HFFc6 (cell line): ENCODE results near the gene COX8A. TPM values are rescaled to one million over a fixed set of nuclear protein-coding genes. Genes with fewer than 3 reads are reported as not detected.

ENCODE experiments used
- DNase-seq: peaks from one replicate; pipeline ENCODE4 v3.0.0-alpha.2; 2018
- H3K27ac Mint-ChIP-seq: 2 replicates; pipeline ENCODE4 v1.8.0; 2020; ENCODE audit warnings: mild to moderate bottlenecking, mixed read lengths
- H3K27me3 Mint-ChIP-seq: 2 replicates; pipeline ENCODE4 v1.8.0; 2021; ENCODE audit warnings: mild to moderate bottlenecking, moderate library complexity, mixed read lengths; ENCODE audit not compliant: insufficient read depth
- H3K36me3 Mint-ChIP-seq: 2 replicates; pipeline ENCODE4 v1.8.0; 2021; ENCODE audit warnings: low read depth, mixed read lengths
- H3K4me1 Mint-ChIP-seq: 2 replicates; pipeline ENCODE4 v1.8.0; 2020; ENCODE audit warnings: low read depth, mixed read lengths
- H3K4me3 Mint-ChIP-seq: 2 replicates; pipeline ENCODE4 v1.8.0; 2020; ENCODE audit warnings: mild to moderate bottlenecking, moderate library complexity, mixed read lengths
- H3K9me3 Mint-ChIP-seq: 2 replicates; pipeline ENCODE4 v1.8.0; 2020; ENCODE audit warnings: mild to moderate bottlenecking, mixed read lengths
- total RNA-seq, 6 experiments: library from RNA; stranded (reverse); fragmentation: NEBNext Ultra II Directional; extraction: Animal tissue kit (Norgen Biotek cat#: 25700); gene quantifications; 2 replicates in 1 of 6; 3 replicates in 5 of 6; pipeline ENCODE4 v1.2.3, GENCODE V29; 2021
- TF ChIP-seq, protein P1 (sequence below): fragments of 200-600 bp; sonication (generic); IDR thresholded peaks from 2 replicates; pipeline ENCODE4 v1.5.0; 2021; ENCODE audit warnings: antibody characterized with exemption, mild to moderate bottlenecking

The COX8A gene
- total RNA-seq, 6 experiments from 2014 or later = 422 to 571 (median 505) TPM

DNA sequence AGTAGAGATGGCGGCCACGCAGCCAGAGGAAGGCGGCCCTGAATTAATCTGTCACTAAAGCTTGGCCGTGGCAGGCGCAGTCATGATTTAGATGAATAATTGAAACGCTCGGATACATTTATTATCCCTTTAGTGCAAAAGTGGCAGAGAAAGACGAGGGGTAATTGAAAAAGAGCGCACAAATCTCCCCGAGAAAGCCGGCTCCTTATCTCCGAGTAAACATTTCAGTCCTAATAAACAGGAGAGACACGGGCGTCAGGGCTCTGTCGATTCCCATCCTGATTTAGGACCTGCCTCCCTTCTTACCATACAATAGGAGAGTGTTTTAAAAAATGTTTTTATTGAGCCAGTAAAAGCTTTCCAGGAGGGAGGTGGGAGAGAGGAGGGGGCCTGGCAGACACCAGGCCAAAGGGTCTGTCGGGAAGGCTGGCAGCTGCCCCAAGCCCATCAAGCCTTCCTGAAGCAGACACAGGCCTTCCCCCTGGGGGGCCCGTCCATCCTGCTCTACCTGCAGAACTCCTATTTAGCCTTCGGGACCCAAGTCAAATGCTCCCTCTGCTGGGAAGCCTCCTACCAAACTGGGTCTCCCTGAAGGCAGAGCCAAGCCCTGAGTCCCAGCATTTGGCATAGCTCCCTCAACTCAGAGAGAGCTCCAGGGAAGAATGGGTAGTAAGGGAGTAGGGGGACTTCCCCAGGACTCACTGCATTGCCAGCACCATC lies 34.7 kb downstream of the COX8A start:
- Mint-ChIP-seq H3K27ac (no peak overlapping the region), H3K9me3 (no peaks in the 10 kb centered on the region), H3K4me3 (no peak overlapping the region), H3K4me1 (peaks cover 24% of the 10 kb centered on the region), H3K36me3 (no peaks in the 10 kb centered on the region), H3K27me3 (peaks cover 7% of the 10 kb centered on the region)
- TF ChIP-seq, protein P1, sequence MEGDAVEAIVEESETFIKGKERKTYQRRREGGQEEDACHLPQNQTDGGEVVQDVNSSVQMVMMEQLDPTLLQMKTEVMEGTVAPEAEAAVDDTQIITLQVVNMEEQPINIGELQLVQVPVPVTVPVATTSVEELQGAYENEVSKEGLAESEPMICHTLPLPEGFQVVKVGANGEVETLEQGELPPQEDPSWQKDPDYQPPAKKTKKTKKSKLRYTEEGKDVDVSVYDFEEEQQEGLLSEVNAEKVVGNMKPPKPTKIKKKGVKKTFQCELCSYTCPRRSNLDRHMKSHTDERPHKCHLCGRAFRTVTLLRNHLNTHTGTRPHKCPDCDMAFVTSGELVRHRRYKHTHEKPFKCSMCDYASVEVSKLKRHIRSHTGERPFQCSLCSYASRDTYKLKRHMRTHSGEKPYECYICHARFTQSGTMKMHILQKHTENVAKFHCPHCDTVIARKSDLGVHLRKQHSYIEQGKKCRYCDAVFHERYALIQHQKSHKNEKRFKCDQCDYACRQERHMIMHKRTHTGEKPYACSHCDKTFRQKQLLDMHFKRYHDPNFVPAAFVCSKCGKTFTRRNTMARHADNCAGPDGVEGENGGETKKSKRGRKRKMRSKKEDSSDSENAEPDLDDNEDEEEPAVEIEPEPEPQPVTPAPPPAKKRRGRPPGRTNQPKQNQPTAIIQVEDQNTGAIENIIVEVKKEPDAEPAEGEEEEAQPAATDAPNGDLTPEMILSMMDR = no peak
- DNase-seq = no peak

GRCh38 chr11:64009710-64010109 lies 35.3 kb downstream of the COX8A start:
- no peak overlapping the region for H3K27ac Mint-ChIP-seq
- no peak overlapping the region for H3K4me3 Mint-ChIP-seq

GRCh38 chr11:64010783-64011182 lies 36.4 kb downstream of the COX8A start:
- TF ChIP-seq, protein P1 = no peak
- no peaks in the 10 kb centered on the region for H3K36me3 Mint-ChIP-seq
- H3K27me3 Mint-ChIP-seq = peaks cover 7% of the 10 kb centered on the region
- no peak overlapping the region for H3K4me3 Mint-ChIP-seq
- no peak overlapping the region for H3K27ac Mint-ChIP-seq
- H3K4me1 Mint-ChIP-seq = peaks cover 23% of the 10 kb centered on the region
- H3K9me3 Mint-ChIP-seq = no peaks in the 10 kb centered on the region
- DNase-seq = no peak

More at GRCh38 chr11:64009710-64010109, 35.3 kb downstream of the COX8A start:
- Mint-ChIP-seq H3K4me1 (peaks cover 23% of the 10 kb centered on the region), H3K27me3 (peaks cover 5% of the 10 kb centered on the region), H3K9me3 (no peaks in the 10 kb centered on the region), H3K36me3 (no peaks in the 10 kb centered on the region)
- TF ChIP-seq, protein P1 = no peak
- DNase-seq = no peak

DNA sequence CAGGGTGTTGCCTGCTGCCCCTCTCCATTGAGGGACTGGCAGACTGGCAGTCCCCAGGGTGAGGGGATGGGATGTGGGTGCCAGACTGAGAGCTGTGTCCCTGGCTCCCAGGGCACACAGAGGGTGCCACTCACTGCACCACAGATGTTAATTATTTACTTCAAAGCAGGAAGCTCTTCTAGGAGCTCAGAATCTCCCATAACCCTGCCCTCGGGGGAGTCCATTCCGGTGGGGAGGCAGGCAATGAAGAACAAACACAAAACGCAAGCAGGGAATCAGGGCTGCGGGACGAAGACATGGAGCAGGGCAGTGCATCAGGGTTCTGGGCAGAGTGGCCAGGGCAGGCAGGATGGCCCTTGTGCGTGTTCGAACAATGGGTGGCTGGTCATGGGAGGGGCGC lies 37.0 kb downstream of the COX8A start:
- no peak overlapping the region for H3K4me3 Mint-ChIP-seq
- TF ChIP-seq, protein P1 = no peak
- no peaks in the 10 kb centered on the region for H3K9me3 Mint-ChIP-seq
- no peaks in the 10 kb centered on the region for H3K36me3 Mint-ChIP-seq
- H3K4me1 Mint-ChIP-seq = peaks cover 19% of the 10 kb centered on the region
- no peak for DNase-seq
- no peak overlapping the region for H3K27ac Mint-ChIP-seq
- H3K27me3 Mint-ChIP-seq = peaks cover 7% of the 10 kb centered on the region

- TF ChIP-seq, protein P1 = no peak
- Mint-ChIP-seq H3K27me3 (peaks cover 5% of the 10 kb centered on the region; the same call in 1 of the 2 replicates), H3K36me3 (no peaks in the 10 kb centered on the region), H3K4me1 (no peaks in the 10 kb centered on the region), H3K4me3 (no peak overlapping the region), H3K27ac (no peak overlapping the region), H3K9me3 (no peaks in the 10 kb centered on the region)
- DNase-seq = no peak
These were observed 38.9 kb downstream of the COX8A start for GRCh38 chr11:64013141-64013896.
